ENCODE results near the gene PRDM2. TPM values are rescaled to one million over a fixed set of nuclear protein-coding genes. Genes with fewer than 3 reads are reported as not detected.

PRDM2 gene
- total RNA-seq, 1 experiment from 2014 or later: 7.2 TPM

DNA sequence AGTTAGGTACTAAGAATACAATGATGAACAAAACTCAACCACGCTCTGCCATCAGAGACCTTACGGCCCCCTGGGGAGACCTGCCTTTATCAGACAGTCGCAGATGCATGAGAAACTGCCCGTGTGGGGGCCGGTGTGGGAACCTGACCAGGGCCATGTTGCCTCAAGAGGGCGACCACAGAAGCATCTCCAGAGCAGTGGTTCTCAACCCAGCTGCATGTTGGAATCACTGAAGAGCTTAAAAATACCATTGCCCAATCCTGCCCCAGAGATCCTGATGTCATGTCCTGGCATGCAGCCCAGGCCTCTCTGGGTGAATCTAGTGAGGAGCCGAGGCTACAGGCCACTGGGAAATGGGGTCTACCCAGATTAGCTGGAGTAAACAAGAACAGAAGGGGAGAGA lies 108.7 kb downstream of the PRDM2 start:
- DNase-seq (ENCODE audit: extremely low read depth, low read depth): no peak

GRCh38 chr1:13809461-13810159 lies 109.6 kb downstream of the PRDM2 start:
- no peak for DNase-seq (ENCODE audit: extremely low read depth, low read depth)

- DNase-seq (ENCODE audit: extremely low read depth, low read depth): no peak
Observed at GRCh38 chr1:13812456-13813397, 112.7 kb downstream of the PRDM2 start.

DNA sequence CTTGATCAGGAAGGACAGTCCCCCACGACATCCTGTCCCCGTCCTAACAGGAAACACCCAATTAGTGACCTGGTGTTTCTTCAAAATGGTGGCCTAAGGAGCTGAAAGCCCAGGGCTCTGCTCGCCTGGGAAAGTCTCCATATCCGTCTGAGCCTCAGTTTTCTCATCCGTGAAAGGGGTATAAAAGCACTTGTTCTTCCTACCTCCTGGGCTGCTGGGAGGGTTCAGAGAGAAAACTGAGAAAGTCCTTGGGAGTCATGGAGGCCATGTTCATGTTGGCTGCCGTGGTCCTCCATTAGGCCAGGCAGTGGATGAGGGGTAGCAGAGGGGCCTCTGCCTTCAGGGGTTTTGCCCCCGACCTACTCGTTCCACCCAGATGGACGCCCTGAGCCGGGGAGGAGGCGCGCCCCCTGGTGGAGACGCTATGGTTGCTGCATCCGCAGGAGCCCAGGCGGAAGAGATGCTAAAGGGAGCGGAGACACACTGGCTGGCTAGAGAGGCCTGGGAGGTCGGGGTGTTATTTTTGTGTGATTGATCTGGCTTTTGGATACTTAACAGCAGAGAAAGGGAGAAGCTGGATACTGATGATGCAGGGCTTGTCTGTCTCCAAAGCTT lies 113.5 kb downstream of the PRDM2 start:
- no peak for DNase-seq (ENCODE audit: extremely low read depth, low read depth)

DNA sequence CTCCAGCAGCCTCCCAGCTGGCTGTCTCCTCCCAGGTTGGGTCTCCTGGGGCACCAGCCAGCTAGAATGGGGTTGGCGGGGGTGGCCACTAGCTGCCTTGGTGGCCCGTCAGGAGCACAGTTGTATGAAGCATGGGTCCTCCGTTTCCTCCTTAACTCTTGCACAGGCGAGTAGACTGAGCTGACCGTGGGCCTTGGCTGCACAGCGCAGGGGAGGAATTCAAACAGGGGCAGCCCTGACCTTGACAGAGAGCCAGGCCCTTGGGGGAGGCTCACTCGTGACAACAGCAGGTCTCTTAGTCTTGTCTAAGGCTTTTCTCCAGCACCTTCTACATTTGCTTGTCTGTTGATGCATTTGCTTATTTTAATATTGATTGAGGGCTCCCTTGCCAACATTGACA lies 114.1 kb downstream of the PRDM2 start:
- DNase-seq (ENCODE audit: extremely low read depth, low read depth): no peak

GRCh38 chr1:13816016-13816760 lies 116.2 kb downstream of the PRDM2 start:
- DNase-seq (ENCODE audit: extremely low read depth, low read depth): no peak

DNA sequence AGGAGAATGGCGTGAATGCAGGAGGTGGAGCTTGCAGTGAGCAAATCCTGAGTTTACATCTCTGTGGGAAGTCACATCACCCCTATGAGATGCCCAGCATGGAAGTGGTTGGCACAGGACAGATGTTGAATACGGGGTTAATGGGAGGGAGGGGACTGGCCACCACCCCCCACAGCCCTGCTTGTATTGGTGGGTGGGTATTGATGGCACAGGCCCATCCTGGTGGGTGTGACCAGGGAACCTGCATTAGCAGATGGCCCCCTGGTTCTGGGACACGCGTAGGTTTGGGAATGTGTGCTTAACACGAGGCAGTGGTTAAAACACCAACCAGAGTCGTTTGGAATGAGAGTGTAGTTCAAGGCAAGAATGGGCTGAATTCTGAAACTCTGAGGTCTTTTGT lies 117.9 kb downstream of the PRDM2 start:
- DNase-seq (ENCODE audit: extremely low read depth, low read depth): no peak

GRCh38 chr1:13818926-13819325 lies 118.9 kb downstream of the PRDM2 start:
- DNase-seq (ENCODE audit: extremely low read depth, low read depth): no peak

DNA sequence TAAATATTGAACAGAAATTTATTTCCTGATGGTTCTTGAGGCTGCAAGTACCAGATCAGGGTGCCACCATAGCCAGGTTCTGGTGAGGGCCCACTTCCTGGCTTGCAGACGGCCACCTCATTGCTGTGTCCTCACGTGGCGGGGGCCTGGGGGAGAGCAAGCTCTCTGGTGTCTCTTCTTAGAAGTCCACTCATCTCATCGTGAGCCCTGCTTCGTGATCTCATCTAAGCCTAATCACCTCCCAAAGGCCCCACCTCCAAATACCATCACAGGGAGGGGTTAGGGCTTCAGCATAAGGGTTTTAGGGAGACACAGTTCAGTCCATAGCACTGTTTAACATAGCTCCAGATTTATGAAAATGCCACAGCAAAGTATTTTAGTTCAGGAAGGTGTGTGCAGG lies 119.7 kb downstream of the PRDM2 start:
- DNase-seq (ENCODE audit: extremely low read depth, low read depth): no peak

- DNase-seq (ENCODE audit: extremely low read depth, low read depth): no peak
Observed at GRCh38 chr1:13820055-13820454, 120.1 kb downstream of the PRDM2 start.

DNA sequence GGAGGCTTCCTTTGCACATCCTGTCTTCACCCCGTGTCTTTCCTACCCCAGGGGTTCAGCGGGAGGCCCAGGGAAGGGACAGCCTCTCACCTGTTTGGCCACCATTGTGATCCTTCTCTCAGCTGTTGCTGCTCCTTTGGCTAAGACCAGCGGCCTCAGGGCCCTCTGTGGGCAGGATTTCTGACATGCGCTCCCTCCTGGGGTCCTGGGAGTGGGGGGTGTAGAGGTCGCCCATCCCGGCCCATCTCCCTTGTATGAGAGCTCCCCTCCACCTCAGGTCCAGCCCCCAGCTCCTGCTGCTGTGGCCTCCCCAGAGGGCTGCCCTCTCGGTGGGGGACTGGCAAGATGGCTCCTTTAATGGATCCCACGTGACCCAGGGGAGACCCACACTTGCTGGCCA lies 120.5 kb downstream of the PRDM2 start:
- no peak for DNase-seq (ENCODE audit: extremely low read depth, low read depth)

- no peak for DNase-seq (ENCODE audit: extremely low read depth, low read depth)
Observed at GRCh38 chr1:13823126-13823880, 123.3 kb downstream of the PRDM2 start.

- no peak for DNase-seq (ENCODE audit: extremely low read depth, low read depth)
Observed at GRCh38 chr1:13823936-13824335, 123.9 kb downstream of the PRDM2 start.

GRCh38 chr1:13824626-13825025 lies 124.6 kb downstream of the PRDM2 start:
- DNase-seq (ENCODE audit: extremely low read depth, low read depth): no peak

GRCh38 chr1:13825033-13825432 lies 125.0 kb downstream of the PRDM2 start:
- DNase-seq (ENCODE audit: extremely low read depth, low read depth): no peak

GRCh38 chr1:13826009-13826408 lies 126.0 kb downstream of the PRDM2 start:
- no peak for DNase-seq (ENCODE audit: extremely low read depth, low read depth)

GRCh38 chr1:13826591-13826990 lies 126.6 kb downstream of the PRDM2 start:
- DNase-seq (ENCODE audit: extremely low read depth, low read depth): no peak

GRCh38 chr1:13828454-13829151 lies 128.6 kb downstream of the PRDM2 start:
- DNase-seq (ENCODE audit: extremely low read depth, low read depth): no peak

GRCh38 chr1:13829152-13829769 lies 129.3 kb downstream of the PRDM2 start:
- no peak for DNase-seq (ENCODE audit: extremely low read depth, low read depth)
